ENCODE results near the gene MYH1. TPM values are rescaled to one million over a fixed set of nuclear protein-coding genes. Genes with fewer than 3 reads are reported as not detected.
"Not testable (repeated sequence)": the region's sequence is repeated elsewhere in the genome, so short reads cannot be mapped to it uniquely, and the experiment has no call there.

The MYH1 gene
- total and polyA plus RNA-seq, 2 of the 8 experiments (the other 6 are each of a cell fraction or from before 2014, with no cell fraction given): not detected

GRCh38 chr17:10541179-10541578, 22.8 kb upstream of the MYH1 start:
- H3K36me3 ChIP-seq (ENCODE audit: control insufficient read depth in 2 of 4, insufficient read depth in 4 of 4, low read length in 3 of 4); DNase-seq (ENCODE audit: low read depth in 1 of 2, low spot score in 2 of 2); H2AK5ac ChIP-seq (ENCODE audit: low read depth, low read length); H3K4me1 ChIP-seq (replicated peaks in 1 of 4; ENCODE audit: control insufficient read depth in 3 of 4, insufficient read depth in 4 of 4, low read length in 3 of 4); H3K27me3 ChIP-seq (replicated peaks in 1 of 4; ENCODE audit: control insufficient read depth in 3 of 4, extremely low read depth in 1 of 4, insufficient read depth in 3 of 4, low read length in 3 of 4); H2BK15ac ChIP-seq (ENCODE audit: low read length); H3K23me2 ChIP-seq (ENCODE audit: low read depth, low read length); H3K9ac ChIP-seq (replicated peaks in 1 of 4; ENCODE audit: extremely low read depth in 1 of 4, low read depth in 3 of 4, low read length in 3 of 4); H3K9me3 ChIP-seq (ENCODE audit: insufficient read depth in 2 of 2, low read depth in 1 of 2, low read length in 1 of 2); H3K4ac ChIP-seq (replicated peaks; ENCODE audit: insufficient read length, low read depth, low read length); H3K56ac ChIP-seq (replicated peaks; ENCODE audit: insufficient read length, low read depth, low read length); FAIRE-seq; H4K91ac ChIP-seq (replicated peaks; ENCODE audit: insufficient read length, low read length); H3K23ac ChIP-seq (ENCODE audit: insufficient read length); H3K4me3 ChIP-seq (ENCODE audit: extremely low read depth in 1 of 4, insufficient read depth in 2 of 4, low read depth in 3 of 4, low read length in 4 of 4); H2BK12ac ChIP-seq (ENCODE audit: low read depth, low read length); H3K18ac ChIP-seq (ENCODE audit: extremely low read depth, low read length); H2AFZ ChIP-seq (ENCODE audit: low read length); H2BK120ac ChIP-seq (replicated peaks; ENCODE audit: low read depth, low read length); H2BK20ac ChIP-seq (ENCODE audit: low read length); H2BK5ac ChIP-seq (ENCODE audit: low read depth, low read length); H3K27ac ChIP-seq (ENCODE audit: low read depth, low read length); H3K79me1 ChIP-seq (ENCODE audit: low read depth, low read length); H3K4me2 ChIP-seq (ENCODE audit: insufficient read depth in 1 of 2, low read depth in 2 of 2, low read length in 2 of 2); H4K8ac ChIP-seq (ENCODE audit: extremely low read depth, insufficient read depth, low read length); H4K20me1 ChIP-seq (replicated peaks in 1 of 2; ENCODE audit: control insufficient read depth in 1 of 2, insufficient read depth in 2 of 2, low read length in 2 of 2); H4K5ac ChIP-seq (ENCODE audit: insufficient read length, low read depth, low read length); POLR2A ChIA-PET (ENCODE audit: partially characterized antibody); H3K79me2 ChIP-seq (ENCODE audit: control insufficient read depth in 1 of 2, insufficient read depth in 2 of 2, low read length in 2 of 2); H3K14ac ChIP-seq (ENCODE audit: insufficient read length): not testable (repeated sequence)
- CTCF ChIA-PET (ENCODE audit: partially characterized antibody): interaction anchor here (1.8 kb wide), 1 partner anchor 74 kb away, joined by 10 read pairs; no protein-coding TSS in a partner anchor
- 93% methylated on average over 6 of the region's 6 CpGs; no CpG with 5 or more reads in 1 of the 2 experiments for WGBS, 2 experiments (ENCODE audit: extremely low coverage in 1 of 2, insufficient coverage in 1 of 2, insufficient read length in 1 of 2, insufficient replicate concordance in 2 of 2, low coverage in 1 of 2, low lambda C conversion rate in 2 of 2, missing lambda C conversion rate in 1 of 2)
- peak in 1 of 2 experiments; percentile 94; a peak in 1 of 3 replicates for TF ChIP-seq EP300 (IDR thresholded peaks at IDR 0.05; ENCODE audit: borderline replicate concordance in 1 of 2, low read depth in 2 of 2, low read length in 2 of 2)

Measured in H1 (cell line).